ENCODE measurements around the gene GNG7. TPM values are rescaled to one million over a fixed set of nuclear protein-coding genes. Genes with fewer than 3 reads are reported as not detected.

GNG7 gene
- total RNA-seq, 1 donor from 2014 or later: 7.7 TPM

- TF ChIP-seq CTCF (IDR thresholded peaks at IDR 0.05; ENCODE audit: unreplicated experiment): no peak
Observed at GRCh38 chr19:2711172-2711874, 8.8 kb upstream of the GNG7 start.

GRCh38 chr19:2706251-2706650 is 3.8 kb upstream of the GNG7 start:
- Mint-ChIP-seq H3K27me3 (ENCODE audit: unreplicated experiment) (peaks cover 4% of the 10 kb centered on the region), H3K9me3 (ENCODE audit: unreplicated experiment) (no peaks in the 10 kb centered on the region), H3K27ac (ENCODE audit: unreplicated experiment) (no peak overlapping the region), H3K36me3 (ENCODE audit: low read depth, unreplicated experiment) (no peaks in the 10 kb centered on the region), H3K4me1 (ENCODE audit: unreplicated experiment) (peaks cover 7% of the 10 kb centered on the region), H3K4me3 (ENCODE audit: unreplicated experiment) (no peak overlapping the region)
- no peak for TF ChIP-seq CTCF (IDR thresholded peaks at IDR 0.05; ENCODE audit: unreplicated experiment)
- no peak for DNase-seq (ENCODE audit: low spot score)

More at GRCh38 chr19:2711172-2711874, 8.8 kb upstream of the GNG7 start:
- Mint-ChIP-seq H3K9me3 (ENCODE audit: unreplicated experiment) (no peaks in the 10 kb centered on the region), H3K4me3 (ENCODE audit: unreplicated experiment) (no peak overlapping the region), H3K27ac (ENCODE audit: unreplicated experiment) (no peak overlapping the region), H3K27me3 (ENCODE audit: unreplicated experiment) (peaks cover 6% of the 10 kb centered on the region), H3K36me3 (ENCODE audit: low read depth, unreplicated experiment) (peaks cover 8% of the 10 kb centered on the region), H3K4me1 (ENCODE audit: unreplicated experiment) (no peaks in the 10 kb centered on the region)
- no peak for DNase-seq (ENCODE audit: low spot score)

GRCh38 chr19:2703691-2704216 is 1.3 kb upstream of the GNG7 start:
- Mint-ChIP-seq H3K4me3 (ENCODE audit: unreplicated experiment) (no peak overlapping the region), H3K4me1 (ENCODE audit: unreplicated experiment) (peaks cover 15% of the 10 kb centered on the region), H3K9me3 (ENCODE audit: unreplicated experiment) (no peaks in the 10 kb centered on the region), H3K27me3 (ENCODE audit: unreplicated experiment) (peaks cover 7% of the 10 kb centered on the region), H3K27ac (ENCODE audit: unreplicated experiment) (no peak overlapping the region), H3K36me3 (ENCODE audit: low read depth, unreplicated experiment) (no peaks in the 10 kb centered on the region)
- no peak for TF ChIP-seq CTCF (IDR thresholded peaks at IDR 0.05; ENCODE audit: unreplicated experiment)
- DNase-seq (ENCODE audit: low spot score): no peak

GRCh38 chr19:2703077-2703437 is 563 bp upstream of the GNG7 start:
- H3K27ac Mint-ChIP-seq (ENCODE audit: unreplicated experiment): no peak overlapping the region
- no peaks in the 10 kb centered on the region for H3K9me3 Mint-ChIP-seq (ENCODE audit: unreplicated experiment)
- H3K4me1 Mint-ChIP-seq (ENCODE audit: unreplicated experiment): peaks cover 15% of the 10 kb centered on the region
- TF ChIP-seq CTCF (IDR thresholded peaks at IDR 0.05; ENCODE audit: unreplicated experiment): no peak
- no peak for DNase-seq (ENCODE audit: low spot score)
- peak overlapping the region; percentile 87 for H3K4me3 Mint-ChIP-seq (ENCODE audit: unreplicated experiment)
- peaks cover 7% of the 10 kb centered on the region for H3K27me3 Mint-ChIP-seq (ENCODE audit: unreplicated experiment)
- H3K36me3 Mint-ChIP-seq (ENCODE audit: low read depth, unreplicated experiment): no peaks in the 10 kb centered on the region

Data from endothelial cell (in vitro differentiated cells).